Erythroblast (primary cell): ENCODE results near the gene DHRS4.
"Not testable (repeated sequence)": the region's sequence is repeated elsewhere in the genome, so short reads cannot be mapped to it uniquely, and the experiment has no call there.

Experiments
- GATA1 ChIP-seq: IDR thresholded peaks from 2 replicates; pipeline ENCODE4 v1.6.1; 2011; ENCODE audit warnings: low read depth, mild to moderate bottlenecking, control low read depth, low read length, moderate library complexity
- POLR2A ChIP-seq: IDR thresholded peaks from 2 replicates; pipeline ENCODE4 v1.6.1; 2011; ENCODE audit warnings: mild to moderate bottlenecking, low read length

DNA sequence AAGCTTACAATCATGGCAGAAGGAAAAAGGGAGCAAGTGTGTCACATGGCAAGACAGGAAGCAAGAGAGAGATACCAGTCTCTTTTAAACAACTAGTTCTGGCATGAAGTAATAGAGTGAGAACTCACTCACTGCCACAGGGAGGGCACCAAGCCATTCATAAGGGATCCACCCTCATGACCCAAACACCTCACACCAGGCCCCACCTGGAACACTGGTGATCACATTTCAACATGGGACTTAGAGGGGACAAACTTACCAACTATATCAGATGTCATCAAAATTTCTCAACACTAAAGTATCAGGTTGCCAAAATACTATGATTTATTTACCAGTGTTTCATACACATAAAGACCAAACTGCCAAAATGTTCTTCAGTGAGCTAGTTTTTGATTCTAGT, 7.3 kb downstream of the DHRS4 start:
- not testable (repeated sequence) for TF ChIP-seq POLR2A, GATA1
